IPS-NIHi11 (cell line): Measurements from ENCODE around the gene SCUBE1.

ENCODE experiments used
- DNase-seq: peaks from one replicate; pipeline ENCODE4 v3.0.0; 2012; ENCODE audit warnings: mixed read lengths, low spot score

SCUBE1 gene

DNA sequence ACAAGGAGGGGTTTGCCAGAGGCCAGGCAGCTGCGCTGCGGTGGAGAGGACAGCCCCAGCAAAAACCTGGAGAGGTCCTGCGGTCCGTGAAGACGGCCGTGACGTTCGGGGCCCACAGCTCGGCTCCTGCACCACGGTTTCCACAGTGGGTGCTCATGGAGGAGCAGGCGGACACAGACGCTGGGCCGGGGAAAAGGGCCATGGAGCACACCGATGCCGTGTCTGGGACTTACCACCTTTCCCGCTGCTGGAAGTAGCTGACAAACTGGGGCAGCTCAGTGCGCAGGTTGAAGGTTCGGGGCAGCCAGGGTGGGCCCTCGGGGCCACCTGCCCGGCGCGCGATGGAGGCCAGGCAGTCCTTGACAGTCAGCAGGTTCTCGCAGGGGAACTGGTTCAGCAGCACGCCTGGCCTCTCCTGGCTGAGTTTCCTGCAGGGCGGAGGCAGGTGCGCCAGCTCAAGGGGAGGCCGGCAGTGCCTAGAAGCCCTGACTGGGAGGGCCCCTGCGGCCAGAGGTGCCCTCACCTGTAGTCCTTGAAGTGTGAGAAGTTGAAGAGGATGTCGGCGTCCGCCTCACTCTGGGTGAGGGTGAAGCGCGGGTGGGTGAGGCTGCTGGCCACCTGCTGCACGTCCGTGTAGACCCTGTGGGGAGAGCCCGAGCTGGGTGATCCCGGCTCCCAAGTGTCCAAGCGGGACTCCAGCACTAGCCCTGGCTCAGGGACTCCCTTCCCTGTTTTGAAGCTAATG lies 169.0 kb downstream of the SCUBE1 start:
- no peak for DNase-seq

DNA sequence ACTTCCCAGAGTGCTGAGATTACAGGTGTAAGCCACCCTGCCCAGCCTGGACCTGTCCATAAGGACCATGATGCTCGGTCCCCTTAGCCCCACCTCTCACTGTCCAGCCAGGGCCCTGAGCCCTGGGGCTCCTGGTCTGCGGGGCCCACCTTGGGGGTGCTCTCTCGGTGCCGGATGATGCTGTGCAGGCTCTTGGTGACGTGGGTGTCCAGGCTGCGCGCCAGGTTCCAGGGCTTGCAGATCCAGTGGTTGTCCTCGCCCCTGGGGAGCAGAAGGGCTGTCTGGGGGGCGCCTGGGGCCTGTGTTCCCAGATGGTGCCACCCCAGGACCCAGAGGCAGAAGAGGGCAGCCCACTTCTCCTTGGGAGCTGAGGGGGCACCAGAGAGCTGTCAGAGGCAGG lies 169.6 kb downstream of the SCUBE1 start:
- no peak for DNase-seq

DNA sequence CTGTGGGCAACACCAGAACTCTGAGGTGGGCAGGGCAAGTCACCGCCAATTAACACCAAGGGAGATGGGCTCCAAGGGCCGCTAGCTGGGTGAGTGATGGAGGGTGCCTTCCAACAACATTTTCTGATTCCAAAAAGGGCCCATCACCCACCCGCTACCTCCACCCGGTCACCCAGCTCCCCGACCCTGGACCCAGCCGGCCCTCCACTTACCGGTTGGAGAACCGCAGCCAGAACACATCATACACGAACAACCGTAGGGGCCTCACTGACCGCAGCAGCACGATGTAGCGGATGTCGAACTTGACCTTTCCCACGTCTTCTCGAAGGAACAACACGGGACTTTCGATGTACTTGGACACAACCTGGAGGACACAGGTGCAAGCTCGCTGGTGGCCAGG lies 171.0 kb downstream of the SCUBE1 start:
- no peak for DNase-seq

DNA sequence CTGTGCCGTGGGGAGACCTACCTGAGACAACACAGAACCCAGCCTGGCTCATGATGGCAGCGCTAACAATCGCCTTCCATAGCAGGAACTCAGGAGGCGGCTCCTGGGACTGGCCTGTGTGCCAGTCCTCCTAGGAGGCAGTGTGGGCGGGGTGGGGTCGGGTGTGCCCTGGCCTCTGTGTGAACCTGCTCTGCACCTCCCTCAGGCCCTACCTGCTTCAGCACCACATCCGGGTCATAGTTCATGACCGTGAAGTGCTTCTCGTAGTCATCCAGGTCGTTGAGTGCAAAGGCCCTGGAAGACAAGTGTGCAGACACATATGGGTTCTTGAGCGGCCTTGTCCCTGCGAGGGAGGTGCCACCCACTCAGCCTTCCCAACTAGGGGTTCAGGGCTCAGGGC lies 171.6 kb downstream of the SCUBE1 start:
- no peak for DNase-seq

DNA sequence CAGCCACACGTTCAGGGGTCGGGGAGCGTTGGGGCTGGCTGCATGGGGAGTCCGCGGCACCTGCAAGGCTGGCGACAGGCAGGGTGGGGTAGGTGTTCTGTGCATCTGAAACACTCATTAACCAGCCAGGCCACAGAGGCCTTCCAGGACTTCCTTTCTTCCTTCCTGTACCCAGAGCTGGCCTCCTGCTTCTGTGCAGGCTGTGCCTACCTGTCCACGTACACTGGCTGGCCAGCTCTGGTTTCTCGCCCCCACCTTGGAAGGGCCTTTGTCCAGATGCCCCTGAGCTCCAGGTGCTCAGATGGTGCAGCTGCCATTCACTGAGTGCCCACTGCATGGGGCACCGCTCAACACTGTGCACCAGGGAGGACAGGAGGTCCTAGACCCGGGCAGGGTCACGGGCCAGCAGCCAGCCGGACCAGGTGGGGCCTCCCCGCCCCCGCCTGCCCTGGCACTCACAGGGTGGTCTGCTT lies 172.1 kb downstream of the SCUBE1 start:
- DNase-seq = no peak

DNA sequence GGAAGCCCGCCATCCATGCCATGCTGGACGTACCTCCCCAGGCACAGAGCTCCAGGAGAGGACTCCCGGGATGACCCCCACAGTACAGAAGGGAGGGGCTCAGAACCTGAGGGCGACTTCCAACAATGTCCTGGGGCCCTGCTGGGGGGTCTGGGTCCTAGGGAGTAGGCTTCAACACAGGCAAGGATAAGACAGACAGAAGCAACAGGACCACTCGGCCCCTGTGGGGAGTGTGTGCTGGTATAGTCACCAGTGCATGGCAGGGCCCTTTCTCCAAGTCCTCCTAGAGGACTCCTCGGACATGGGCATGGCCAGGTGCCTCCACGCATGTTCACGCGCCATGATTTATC lies 173.1 kb downstream of the SCUBE1 start:
- DNase-seq = no peak

DNA sequence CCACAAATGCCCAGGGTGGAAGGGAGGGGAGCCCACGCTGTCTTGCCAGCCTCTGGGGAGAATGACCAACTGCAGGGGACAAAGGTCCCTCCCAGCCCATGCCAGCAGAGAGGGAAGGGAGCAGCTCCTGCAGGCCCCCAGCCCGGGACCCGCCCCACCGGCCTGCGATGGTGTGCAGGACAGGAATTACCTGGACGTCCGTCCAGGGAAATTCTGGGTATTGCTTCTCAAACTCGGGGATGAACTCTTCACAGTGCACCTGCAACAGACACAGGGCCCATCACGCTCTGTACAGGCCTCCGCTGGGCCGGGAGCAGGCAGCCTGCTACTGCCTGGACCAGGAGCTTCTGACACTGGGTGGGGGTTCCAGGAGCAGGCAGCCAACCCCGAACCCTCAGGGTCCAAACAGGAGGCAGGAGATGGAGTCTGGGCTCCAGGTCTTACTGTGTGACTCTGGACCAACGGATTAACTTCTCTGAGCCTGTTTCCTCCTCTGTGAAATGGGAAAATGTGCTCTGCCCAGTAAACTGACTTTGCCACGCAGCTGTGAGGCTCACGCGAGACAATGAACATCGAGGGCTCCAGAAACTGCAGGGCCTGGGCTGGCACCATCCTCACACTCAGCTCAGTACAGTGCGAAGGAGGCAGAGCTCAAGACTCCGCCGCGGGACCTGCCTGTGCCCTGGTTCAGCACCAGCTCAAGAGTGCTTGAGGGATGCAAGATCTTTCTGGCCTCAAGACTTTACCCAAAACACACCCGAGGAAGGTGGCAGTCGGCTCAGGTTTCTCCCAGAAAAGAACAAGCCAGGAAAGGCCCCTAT lies 173.7 kb downstream of the SCUBE1 start:
- DNase-seq = no peak

DNA sequence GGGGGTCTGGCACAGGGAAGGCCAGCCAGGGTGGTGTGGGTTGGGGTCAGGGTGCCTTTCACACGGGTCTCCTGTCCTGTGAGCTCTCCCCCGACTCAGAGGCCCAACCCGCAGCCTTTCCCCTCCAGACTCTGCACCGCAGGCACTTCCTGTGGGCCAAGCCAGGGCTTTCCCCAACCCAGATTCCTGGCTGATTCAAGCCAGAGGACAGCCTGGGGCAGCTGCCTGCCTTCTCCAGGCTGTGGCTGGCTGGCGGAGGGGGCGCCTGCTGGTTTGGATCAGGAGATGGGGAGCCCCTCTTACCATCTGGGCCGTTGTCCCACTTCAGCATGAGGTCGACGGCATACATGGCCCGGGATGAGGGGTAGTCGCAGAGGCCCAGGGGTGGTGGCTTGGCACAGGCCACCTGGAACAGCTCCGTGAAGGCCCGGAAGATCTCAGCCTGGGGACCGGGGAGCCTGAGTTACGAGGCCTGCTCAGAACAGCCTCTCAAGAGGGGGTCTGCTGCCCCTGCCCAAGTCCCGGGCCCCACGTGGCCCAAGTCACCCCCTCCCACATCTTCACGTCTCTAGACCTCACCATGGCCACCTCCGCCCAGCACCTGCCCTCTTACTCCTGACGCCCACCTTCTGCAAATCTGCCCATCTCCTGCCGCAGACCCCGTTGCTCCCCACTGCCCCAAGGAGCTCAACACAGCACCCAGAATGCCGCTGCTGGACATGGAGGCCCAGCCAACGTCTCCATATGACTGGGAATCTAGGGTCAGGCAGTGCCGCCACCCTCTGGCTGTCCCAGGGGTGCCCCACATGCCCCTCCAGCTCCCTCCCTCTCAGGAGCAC lies 174.5 kb downstream of the SCUBE1 start:
- DNase-seq = no peak

DNA sequence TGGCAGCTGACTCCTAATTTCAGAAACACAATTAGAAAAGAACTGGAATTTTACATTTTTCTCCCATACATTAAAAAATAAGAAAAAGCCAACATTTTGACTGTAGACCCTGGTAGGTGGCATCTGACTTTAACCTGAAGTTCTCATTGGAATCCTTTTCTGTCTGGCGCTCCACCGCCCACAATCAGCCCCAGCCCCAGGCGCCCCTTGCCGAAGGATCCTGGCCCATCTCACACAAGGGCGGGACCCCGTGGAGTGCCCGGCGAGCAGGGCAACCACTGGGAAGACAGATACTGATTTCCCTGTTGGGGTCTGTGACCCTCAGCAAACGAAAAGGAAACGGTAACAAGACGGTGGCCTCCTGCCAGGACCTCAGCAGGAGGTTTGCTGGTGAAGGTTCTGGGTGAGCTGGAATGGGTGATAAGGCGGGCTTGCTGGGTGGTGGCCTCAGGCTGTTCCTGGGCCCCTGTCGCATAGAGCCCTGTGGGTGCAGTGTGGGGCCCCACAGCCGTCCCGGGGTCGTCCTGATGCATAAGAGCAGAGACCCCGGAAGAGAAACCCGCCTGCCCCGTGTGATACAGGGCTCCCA lies 176.1 kb downstream of the SCUBE1 start:
- DNase-seq = no peak

DNA sequence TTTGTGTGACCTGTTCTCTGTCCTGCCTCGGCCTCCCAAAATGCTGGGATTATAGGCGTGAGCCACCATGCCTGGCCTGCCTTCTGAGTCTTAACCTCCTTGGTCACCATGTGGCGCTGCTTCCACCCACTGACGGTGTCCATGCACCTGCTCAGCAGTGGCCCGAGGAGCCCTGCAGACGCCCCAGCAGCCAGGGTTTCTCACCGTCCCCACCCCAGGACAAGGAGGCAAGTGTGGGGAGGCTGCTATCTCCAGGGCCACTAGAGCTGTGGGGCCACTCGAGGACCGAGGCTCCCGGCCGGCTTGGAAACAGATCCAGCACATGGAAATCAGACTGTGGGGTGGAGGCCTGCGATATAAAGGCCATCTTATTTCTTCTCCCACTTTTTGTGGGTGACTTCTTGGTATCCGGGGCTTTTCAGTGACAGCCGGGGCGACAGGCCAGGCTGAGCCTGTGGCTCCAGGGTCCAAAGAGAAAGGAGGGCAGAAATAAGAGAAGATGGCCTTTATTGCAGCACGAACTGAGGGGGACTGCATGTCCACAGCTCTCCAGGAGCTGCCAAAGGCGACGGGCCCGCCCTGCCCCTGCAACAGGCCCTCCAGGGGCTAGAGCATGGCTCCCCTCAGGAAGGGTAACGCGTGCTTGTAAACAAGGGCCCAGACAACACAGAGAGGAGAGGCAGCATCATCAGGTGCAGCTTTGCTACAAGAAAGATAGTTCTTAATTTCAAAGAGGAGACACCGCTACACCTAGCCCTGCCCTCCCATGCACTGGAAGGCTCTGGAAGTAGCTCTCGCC lies 176.8 kb downstream of the SCUBE1 start:
- no peak for DNase-seq

DNA sequence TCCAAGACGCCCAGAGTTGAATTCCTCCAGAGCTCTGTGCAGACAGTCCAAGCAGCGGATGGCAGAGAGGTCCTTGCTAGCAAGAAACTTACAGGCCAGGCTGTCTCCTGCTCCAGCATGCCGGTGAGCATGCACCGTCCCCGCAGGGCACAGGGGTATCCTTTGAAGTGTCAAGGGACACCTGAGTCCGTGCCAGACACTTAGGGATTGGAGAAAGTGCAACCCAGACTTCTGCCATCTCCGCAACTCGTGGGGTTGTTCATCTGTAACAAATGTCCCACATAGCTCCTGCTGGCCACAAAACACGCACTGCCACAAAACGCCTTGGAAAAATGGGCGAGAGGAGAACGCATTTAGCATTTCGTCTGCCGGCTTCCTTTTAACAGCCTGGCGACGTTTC lies 178.5 kb downstream of the SCUBE1 start:
- no peak for DNase-seq

DNA sequence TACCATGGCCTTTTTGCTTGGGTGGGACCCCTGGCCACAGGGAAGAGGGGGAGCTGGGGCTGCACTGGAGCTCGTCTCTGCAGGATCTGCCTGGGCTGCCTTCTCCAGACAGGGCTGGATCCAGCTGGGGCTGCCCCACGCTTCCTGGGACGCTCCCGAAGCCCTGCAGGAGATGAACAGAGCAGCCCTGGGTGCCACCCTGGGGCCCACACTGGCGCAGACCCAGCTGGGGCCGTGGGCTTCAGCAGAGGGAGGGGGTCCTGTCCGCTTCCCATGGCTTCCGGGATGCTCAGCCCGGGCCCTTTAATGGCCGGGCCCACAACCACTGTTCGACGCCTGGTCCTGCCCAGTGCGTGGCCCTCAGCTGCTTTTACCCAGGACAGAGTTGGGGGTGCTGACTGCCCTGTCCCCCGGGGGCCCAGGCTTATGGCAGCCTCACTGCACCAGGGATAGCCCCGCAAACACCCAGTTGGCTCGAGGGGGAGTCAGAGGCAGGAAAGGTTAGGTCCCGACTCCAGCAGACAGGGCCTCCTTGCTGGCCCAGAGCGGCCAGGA lies 179.9 kb downstream of the SCUBE1 start:
- DNase-seq = no peak

DNA sequence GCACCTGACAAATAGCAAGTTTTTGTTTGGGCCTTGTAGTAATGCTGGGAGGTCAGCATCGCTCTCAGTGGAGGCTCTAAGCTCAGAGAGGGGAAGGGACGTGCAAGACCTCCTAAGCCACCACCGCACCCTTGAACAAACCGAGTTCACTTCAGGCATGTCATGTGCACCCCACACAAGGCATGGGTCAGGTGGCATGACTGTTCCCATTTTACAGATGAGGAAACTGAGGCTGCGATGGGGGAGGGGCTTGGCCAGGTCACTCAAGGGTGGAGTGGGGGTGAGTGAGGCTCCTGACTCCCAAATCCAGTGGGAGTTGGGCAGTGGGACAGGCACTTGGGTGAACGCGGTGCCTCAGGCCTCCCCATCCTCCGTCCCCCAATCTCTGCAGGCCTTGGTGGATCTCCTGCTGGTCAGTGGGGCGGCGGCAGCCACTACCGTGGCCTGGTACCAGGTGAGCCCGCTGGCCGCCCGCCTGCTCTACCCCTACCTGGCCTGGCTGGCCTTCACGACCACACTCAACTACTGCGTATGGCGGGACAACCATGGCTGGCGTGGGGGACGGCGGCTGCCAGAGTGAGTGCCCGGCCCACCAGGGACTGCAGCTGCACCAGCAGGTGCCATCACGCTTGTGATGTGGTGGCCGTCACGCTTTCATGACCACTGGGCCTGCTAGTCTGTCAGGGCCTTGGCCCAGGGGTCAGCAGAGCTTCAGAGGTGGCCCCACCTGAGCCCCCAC lies 180.6 kb downstream of the SCUBE1 start:
- no peak for DNase-seq

DNA sequence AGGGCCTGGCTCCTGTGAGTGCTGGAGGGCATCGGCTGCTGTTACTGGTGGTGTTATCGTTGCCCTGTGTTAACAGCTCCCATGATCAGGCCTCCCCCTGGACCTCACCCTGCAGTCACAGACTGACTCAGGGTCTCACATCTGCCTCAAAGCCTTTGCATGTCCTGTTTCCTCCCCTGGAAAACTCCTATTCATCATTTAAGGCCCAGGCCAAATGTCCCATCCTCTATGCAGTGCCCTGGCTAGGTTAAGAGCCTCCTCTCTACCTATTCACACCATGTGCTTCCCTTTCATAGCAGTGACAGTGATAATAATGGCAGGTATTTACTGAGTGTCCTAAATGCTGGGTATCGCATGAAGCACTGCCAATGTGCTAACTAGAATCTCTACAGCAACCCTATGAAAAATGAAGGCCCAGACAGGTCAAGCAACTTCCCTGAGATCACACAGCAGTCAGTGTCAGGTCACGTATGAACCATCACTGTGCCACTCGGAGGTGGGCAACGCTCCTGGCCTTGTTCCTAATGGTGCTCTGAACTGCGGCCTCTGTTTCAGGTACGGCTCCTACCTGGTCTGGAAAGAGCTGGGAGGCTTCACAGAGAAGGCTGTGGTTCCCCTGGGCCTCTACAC lies 182.6 kb downstream of the SCUBE1 start:
- DNase-seq = no peak

DNA sequence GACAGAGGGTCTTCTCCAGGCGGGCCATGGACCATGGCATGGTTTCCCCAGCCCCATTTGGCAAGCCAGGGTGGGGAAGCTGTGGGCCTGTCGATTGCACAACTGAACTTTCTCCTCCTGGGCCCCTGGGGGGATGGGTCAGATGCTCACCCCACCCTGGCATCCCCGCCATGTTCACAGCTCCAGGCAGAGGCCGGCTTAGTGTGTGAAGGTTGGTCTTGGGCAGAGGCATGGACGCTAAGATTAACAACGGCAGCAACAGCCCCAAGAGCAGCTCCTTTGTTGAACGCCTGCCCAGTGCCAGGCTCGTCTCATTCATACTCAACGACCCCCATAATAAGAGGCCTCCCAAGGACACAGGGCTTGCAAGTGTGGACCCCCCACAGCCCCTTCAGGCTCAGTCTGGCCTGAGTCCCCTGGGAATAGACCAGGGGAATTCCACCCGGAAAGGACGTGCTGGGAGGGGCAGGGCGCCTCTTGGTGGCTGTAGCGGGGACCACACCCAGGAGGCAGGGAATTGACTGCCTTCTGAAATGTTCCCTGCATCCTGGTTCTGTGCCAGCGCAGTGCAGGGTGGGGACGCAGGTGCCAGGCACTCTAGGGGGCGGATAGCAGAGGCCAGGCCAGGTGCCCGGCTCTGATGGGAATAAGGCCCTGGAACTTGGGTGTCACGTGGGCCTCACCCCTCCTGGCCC lies 183.5 kb downstream of the SCUBE1 start:
- DNase-seq = peak; percentile 79

DNA sequence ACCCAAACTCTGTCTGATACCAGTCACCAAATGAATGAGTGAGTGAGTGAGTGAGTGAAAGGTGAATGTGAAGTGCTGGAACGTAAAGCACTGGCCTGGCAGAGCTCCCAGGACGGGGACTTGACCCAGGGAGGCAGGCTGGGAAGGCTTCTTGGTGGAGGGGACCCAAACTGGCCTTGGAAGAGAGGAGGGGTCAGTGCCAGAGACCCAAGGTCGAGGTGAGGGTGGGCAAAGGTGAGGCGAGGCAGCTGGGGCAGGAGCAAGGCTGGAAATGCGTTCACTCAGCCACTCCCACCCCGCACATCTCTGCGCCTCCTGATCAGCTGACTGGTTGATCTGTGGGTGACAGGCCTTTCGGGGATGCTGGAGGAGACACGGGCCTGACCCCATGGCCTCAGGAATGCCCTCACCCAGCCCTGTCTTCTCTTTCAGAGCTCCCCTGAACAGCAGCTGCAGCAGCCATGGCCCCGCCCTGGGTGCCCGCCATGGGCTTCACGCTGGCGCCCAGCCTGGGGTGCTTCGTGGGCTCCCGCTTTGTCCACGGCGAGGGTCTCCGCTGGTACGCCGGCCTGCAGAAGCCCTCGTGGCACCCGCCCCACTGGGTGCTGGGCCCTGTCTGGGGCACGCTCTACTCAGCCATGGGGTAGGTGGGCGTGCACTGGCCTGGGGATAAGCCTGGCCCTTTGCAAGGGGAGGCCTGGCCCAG lies 184.2 kb downstream of the SCUBE1 start:
- no peak for DNase-seq

DNA sequence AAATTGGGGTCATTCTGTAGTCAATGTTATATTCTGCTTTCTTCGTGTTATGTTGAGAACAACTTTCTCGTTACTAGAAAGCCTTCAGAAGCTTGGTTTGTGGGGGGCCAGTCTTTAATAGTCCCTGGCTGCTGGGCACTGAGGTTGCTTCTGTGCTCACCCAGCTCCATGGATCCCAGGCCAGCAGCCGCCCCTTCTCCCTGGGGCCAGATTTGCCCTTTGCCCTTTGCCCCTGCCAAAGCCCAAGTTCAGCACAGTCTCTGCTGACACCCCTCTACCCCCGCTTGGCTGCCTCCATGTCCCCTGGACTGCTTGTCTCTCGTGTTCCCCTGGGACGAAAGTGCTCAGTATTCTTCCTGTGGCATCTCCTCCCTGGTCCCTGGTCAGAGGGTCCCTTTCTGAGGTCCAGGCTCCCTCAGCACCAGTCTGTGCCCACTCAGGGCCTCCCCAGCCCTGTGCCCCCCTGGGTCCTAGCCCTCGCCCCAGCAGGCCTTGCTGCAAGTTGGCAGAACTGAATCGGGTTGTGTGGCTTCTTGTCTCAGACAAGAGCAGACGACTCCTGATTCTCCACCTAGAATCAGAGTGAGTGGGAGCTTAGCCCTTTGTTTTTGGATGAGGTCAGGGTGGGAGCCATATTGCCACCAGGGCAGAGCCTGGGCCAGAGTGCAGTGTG lies 185.2 kb downstream of the SCUBE1 start:
- no peak for DNase-seq

DNA sequence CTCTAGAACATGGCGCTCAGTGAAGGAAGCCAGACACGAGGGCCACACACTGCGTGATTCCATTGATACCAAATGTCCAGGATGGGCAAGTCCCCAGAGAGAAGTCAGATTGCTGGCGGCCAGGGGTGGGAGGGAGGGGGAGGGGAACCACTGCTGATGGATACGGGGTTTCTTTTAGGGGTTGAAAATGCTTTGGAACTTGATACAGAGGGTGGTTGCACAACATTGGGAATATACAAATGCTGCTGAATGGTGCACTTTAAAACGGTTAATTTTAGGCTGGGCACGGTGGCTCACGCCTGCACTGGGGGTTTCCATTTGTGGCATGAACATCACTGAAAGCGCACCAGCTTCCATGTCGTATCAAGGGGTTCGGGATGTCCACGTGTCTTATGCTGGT lies 186.8 kb downstream of the SCUBE1 start:
- no peak for DNase-seq
